ENCODE measurements around the gene KRTAP20-4.

KRTAP20-4 gene

GRCh38 chr21:30620522-30620921 lies at the start of gene KRTAP20-4:
KRTAP20-4 (plus strand) TSS chr21:30620627.
- DNase-seq (ENCODE audit: low read depth, low spot score): no peak

DNA sequence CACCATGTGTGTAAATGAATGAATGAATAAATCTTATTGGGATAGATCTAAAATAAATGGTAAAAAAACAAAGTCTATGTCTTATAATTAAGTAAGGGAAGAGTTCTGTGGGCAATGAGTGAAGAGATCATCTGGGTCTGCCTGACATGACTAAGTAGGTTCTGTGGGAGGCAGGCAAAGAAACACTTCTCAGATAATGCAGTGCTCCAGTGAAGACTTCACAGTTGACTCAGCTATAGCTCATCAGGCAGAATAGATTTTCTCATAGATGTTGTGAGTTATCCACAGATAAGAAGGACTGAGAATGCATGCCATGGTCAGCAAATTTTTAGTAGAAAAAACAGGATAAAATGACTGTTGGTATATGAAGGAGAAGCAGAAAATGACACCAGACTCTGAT lies 42.7 kb upstream of the KRTAP20-4 start:
- DNase-seq (ENCODE audit: low read depth, low spot score): no peak

GRCh38 chr21:30579346-30579745 lies 41.1 kb upstream of the KRTAP20-4 start:
- no peak for DNase-seq (ENCODE audit: low read depth, low spot score)

DNA sequence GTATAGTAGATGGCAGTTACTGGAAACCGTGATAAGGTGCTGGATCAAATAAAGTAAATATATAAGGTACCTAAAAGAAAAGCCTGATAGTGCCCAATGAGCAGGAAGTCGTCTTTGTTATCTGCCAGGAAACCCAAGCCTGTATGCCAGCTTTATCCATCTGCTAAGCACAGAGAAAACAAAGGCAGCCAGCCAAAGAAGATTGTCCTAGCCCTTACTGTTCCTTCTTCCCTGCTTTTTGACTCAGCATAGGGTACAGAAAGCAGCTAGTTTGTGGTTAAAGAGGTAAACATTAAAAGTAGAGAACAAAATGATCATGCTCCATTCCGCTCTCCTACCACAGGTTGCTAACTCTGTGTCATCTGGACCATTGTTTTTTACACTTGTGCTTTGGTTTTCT lies 40.3 kb upstream of the KRTAP20-4 start:
- DNase-seq (ENCODE audit: low read depth, low spot score): no peak

DNA sequence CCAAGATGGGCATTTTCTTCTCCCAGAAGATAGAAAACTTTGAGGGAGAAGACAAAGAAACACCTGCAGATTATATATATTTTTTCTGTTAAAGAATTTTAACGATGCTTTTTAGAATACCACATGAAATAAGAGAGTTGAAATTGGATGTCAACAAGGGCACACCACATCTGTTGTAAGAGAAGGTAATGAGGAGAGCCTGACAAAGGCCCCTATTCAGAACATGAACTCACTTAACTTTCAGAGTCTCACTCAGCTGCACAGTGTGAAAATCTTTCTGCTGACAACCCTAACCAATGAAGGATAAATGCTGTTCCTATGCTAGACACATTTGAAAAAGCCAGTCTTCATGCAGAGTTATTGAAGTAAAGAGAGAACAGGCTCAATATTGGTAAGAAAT lies 37.6 kb upstream of the KRTAP20-4 start:
- no peak for DNase-seq (ENCODE audit: low read depth, low spot score)

DNA sequence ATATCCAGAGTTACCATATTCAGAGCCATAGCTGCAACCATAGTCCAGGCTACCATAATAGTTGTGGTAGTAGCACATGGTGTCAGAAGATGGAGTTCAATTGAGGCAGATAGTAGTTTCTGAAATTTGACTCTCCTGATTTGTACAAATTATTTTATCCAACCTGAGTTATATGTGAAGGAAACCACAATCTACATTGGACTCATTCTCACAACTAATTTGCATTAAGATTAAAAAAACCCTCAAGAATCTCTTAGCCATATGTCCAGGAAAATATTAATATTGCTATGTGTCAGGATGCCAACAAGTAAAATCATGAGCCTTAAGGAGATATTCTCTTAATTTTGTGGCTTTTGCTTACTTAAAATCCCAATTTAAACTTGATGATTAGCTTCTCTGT lies 30.1 kb upstream of the KRTAP20-4 start, which contains the start of gene KRTAP22-2:
Gene KRTAP22-2, minus strand, starts transcription at position 101 of the 400 bp plus-strand sequence.
- no peak for DNase-seq (ENCODE audit: low read depth, low spot score)

- no peak for DNase-seq (ENCODE audit: low read depth, low spot score)
Observed at GRCh38 chr21:30592140-30592539, 28.3 kb upstream of the KRTAP20-4 start, which contains the start of gene KRTAP6-3. KRTAP6-3 (plus strand) TSS chr21:30592440; CDS start chr21:30592446, 6 bp downstream.

DNA sequence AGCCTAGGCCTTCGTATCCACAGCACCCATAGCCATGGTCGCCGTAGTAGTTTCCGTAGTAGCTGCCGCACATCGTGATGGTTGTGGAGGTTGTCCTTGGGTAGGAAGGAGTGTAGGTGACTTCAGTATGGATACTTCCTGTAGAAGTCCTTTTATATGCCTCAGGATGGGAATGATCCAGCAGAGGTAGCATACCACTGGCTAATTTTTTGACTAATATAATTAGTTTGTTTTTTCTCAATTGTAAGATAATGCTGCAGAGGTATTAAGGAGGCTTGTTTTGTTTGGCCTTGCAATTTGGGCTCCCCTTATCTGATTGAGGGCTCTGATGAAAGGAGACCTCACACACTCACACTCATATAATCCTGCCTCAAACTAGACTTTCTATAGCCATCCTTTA lies 21.6 kb upstream of the KRTAP20-4 start, which contains the start of gene KRTAP6-2:
Gene KRTAP6-2, minus strand, starts transcription at position 101 of the 400 bp plus-strand sequence. Its CDS starts 28 bp downstream, at position 73.
- no peak for DNase-seq (ENCODE audit: low read depth, low spot score)

- no peak for DNase-seq (ENCODE audit: low read depth, low spot score)
Observed at GRCh38 chr21:30600787-30601186, 19.6 kb upstream of the KRTAP20-4 start, which contains the start of gene KRTAP22-1. KRTAP22-1 (plus strand) TSS chr21:30601087.

DNA sequence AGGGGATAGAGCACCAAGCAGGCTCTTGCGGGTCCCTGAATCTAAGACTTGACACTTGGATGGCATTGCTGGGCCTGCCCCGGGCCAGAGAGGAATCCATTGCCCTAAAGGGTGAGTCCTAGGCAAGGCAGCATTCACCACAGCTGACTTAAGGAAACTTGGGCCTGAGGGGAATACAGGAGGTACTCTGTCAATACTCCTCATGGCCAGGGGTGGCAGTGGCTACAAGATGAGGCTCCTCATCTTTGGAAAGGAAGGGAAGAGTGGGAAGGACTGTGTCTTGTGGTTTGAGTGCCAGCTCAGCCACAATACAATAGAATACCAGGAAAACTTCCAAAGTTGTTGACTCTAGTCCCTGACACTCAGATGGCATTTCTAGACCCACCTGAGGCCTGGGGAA lies 14.5 kb upstream of the KRTAP20-4 start:
- no peak for DNase-seq (ENCODE audit: low read depth, low spot score)

GRCh38 chr21:30612132-30612531 lies 8.3 kb upstream of the KRTAP20-4 start:
- DNase-seq (ENCODE audit: low read depth, low spot score): no peak

DNA sequence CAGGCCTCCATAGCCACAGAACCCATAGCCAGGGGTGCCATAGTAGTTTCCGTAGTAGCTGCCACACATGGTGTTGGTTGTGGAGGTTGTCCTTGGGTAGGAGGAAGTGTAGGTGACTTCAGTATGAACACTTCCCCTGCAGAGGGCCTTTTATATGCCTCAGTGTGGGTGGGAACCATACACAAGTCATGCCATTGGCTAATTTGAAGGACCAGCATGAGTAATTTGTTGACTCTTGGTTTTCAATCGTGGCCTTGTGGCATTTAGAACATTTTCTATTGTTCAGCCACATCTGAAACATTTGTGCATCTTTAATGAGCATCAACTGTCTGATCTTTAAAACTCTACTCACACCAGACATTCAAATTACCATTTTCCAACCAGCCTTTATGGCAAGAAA lies 6.6 kb upstream of the KRTAP20-4 start, which contains the start of gene KRTAP6-1:
Gene KRTAP6-1, minus strand, starts transcription at position 95 of the 400 bp plus-strand sequence. Its CDS starts 26 bp downstream, at position 69.
- no peak for DNase-seq (ENCODE audit: low read depth, low spot score)

GRCh38 chr21:30615199-30615598 lies 5.2 kb upstream of the KRTAP20-4 start:
- DNase-seq (ENCODE audit: low read depth, low spot score): no peak

DNA sequence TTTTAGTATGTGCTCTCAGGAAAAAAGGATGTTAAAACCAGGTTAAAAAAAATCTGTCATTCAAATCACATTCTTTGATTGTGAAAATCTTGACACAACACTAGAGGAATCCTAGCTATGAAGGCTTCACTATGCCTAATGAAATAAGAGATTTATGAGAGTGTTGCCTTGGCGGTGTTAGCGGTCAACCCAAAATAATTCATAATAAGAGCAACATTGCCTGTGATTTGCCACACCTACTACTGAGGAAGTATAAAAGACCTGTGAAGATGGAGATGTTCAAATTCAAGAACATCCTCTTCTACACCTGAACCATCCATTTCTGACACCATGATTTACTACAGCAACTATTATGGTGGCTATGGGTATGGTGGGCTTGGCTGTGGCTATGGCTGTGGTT lies 4.3 kb upstream of the KRTAP20-4 start, which contains the start of gene KRTAP20-1:
Gene KRTAP20-1, plus strand, starts transcription at position 301 of the 400 bp plus-strand sequence. Its CDS starts 30 bp downstream, at position 331.
- DNase-seq (ENCODE audit: low read depth, low spot score): no peak

GRCh38 chr21:30620080-30620479 lies 347 bp upstream of the KRTAP20-4 start:
- no peak for DNase-seq (ENCODE audit: low read depth, low spot score)

- no peak for DNase-seq (ENCODE audit: low read depth, low spot score)
Observed at GRCh38 chr21:30623362-30623761, 2.9 kb downstream of the KRTAP20-4 start.

DNA sequence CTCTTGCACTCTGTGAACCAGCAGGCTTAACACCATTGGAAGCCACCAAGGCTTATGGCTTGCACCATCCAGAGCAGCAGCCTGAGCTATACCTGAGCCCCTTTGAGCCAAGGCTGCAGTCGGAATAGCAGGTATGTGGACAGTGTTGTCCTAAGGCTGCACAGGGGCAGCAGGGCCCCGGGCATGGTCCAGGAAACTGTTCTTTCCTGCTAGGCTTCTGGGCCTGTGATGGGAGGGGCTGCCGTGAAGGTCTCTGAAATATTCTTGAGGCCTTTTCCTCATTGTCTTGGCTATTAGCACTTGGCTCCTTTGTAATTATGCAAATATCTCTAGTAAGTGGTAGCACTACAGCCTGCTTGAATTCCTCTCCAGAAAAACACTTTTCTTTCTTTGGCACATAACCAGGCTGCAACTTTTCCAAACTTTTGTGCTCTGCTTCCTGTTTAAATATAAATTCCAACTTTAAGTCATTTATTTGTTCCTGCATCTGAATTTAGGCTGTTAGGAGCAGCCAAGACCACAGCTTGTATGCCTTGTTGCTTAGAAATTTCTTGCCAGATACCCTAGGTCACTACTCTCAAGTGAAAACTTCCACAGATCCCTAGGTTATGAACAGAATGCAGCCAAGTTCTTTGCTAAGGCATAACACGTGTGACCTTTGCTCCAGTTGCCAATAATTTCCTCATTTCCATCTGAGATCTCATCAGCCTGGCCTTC lies 5.2 kb downstream of the KRTAP20-4 start:
- no peak for DNase-seq (ENCODE audit: low read depth, low spot score)

DNA sequence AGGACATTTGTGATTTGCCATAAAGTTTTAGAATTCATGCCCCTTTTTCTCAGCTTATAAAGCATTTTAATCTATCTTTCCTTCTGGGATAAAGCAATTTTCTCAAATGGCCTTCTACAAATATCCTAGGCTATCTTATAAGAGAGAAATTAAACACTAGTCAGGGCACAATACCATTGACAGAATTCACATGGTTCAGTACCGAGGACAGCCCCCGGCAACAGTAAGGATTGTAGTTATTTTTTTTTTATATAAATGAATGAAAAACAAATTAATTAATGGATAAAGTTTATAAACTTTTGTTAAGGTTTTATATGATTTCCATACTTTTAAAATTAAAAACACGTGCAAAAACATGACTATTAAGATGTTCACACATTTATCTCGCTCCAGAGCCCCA lies 7.7 kb downstream of the KRTAP20-4 start:
- no peak for DNase-seq (ENCODE audit: low read depth, low spot score)

DNA sequence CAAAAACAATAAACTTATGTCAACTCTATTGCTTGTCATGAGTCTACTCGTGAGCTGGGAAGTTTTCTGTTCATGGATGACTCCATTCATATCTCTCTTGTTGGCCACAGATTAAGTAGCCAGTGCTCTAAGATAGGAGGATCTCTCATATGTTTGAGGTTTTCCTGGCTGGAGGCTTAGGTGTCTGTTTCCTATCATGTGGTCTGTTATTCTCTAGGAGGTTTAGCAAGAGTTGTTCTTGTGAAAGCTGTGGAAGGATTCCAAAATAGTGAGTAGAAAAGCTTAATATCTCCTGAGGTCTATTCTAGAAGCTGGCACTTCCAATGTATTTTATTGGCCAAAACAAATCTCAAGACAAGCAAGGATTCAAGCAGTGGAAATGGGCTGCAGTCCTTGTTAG lies 8.8 kb downstream of the KRTAP20-4 start:
- no peak for DNase-seq (ENCODE audit: low read depth, low spot score)

GRCh38 chr21:30634906-30635305 lies 14.5 kb downstream of the KRTAP20-4 start, which contains the start of gene KRTAP20-2:
KRTAP20-2 (plus strand) TSS chr21:30635206; CDS start chr21:30635264, 58 bp downstream.
- no peak for DNase-seq (ENCODE audit: low read depth, low spot score)

DNA sequence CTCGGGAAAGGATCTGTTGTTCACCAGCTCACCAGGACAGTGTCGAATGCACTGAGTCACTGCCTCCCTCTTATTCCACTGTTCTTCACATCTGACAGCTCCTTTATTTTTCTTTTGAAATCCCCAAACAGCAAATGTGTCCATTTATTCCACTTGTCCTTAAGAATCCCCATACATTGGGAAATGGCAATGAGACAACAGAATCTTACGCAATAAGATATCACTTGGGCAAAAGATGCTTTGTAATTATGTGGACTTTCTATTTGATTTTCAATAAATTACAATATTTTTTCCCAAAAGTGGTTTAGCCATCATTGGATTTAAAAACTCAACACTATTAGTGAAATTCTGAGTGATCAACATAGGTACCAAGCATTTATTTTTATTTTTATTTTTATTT lies 18.3 kb downstream of the KRTAP20-4 start:
- DNase-seq (ENCODE audit: low read depth, low spot score): no peak

DNA sequence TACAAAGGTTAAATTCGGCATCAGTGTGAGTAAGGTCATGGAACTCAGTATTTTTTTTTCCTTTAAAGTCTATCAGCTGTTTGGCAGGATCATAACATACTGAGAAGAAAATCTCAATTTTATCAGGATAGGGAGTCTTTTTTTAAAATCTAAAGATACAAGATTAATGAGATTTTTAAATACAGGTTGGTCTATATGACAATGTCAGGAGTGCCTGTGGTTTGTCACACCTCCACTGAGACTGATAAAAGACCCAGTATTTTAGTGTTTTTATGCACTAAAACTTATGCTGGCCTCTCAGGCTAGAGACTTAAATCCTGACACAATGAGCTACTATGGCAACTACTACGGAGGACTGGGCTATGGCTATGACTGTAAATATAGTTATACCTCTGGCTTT lies 22.1 kb downstream of the KRTAP20-4 start, which contains the start of gene KRTAP20-3:
Gene KRTAP20-3, plus strand, starts transcription at position 301 of the 400 bp plus-strand sequence.
- no peak for DNase-seq (ENCODE audit: low read depth, low spot score)

- no peak for DNase-seq (ENCODE audit: low read depth, low spot score)
Observed at GRCh38 chr21:30646904-30647414, 26.5 kb downstream of the KRTAP20-4 start.
